Thymus (tissue), 11 donors: ENCODE measurements around the gene PPP3CA. TPM values are rescaled to one million over a fixed set of nuclear protein-coding genes. Genes with fewer than 3 reads are reported as not detected.

Source experiments
- DNase-seq, 9 donors: peaks; one replicate each; pipeline ENCODE4 v3.0.0-alpha.2; 2013; ENCODE audit warnings: low spot score in 9 of 9, low read depth in 6 of 9, missing footprints in 1 of 9
- H3K27ac ChIP-seq, 2 donors: one replicate each; pipeline ENCODE4 v1.5.1; 2013; ENCODE audit warnings: control low read depth in 1 of 2, low read depth in 1 of 2, low read length in 1 of 2, mild to moderate bottlenecking in 1 of 2, moderate library complexity in 1 of 2
- H3K27me3 ChIP-seq, 2 donors: one replicate each; pipeline ENCODE4 v1.5.1; 2013; ENCODE audit warnings: low read length in 1 of 2; ENCODE audit not compliant: control insufficient read depth in 2 of 2, insufficient read depth in 1 of 2
- H3K36me3 ChIP-seq, 2 donors: one replicate each; pipeline ENCODE4 v1.5.1; 2013; ENCODE audit warnings: low read length in 1 of 2, mild to moderate bottlenecking in 1 of 2, moderate library complexity in 1 of 2; ENCODE audit not compliant: control insufficient read depth in 2 of 2, insufficient read depth in 2 of 2
- H3K4me1 ChIP-seq, 2 donors: one replicate each; pipeline ENCODE4 v1.5.1; 2013; ENCODE audit warnings: low read length in 2 of 2; ENCODE audit not compliant: control insufficient read depth in 2 of 2, insufficient read depth in 2 of 2
- H3K4me3 ChIP-seq, 2 donors: one replicate each; pipeline ENCODE4 v1.5.1; 2013; ENCODE audit warnings: low read length in 2 of 2, control low read depth in 1 of 2, mild to moderate bottlenecking in 1 of 2
- H3K9me3 ChIP-seq, 2 donors: one replicate each; pipeline ENCODE4 v1.5.1; 2013; ENCODE audit warnings: low read length in 1 of 2, mild to moderate bottlenecking in 1 of 2; ENCODE audit not compliant: control insufficient read depth in 2 of 2, insufficient read depth in 1 of 2
- WGBS: extraction: QIAGEN DNeasy Blood & Tissue Kit; methylation state at CpG from one replicate; pipeline ENCODE4 v1.1.7; 2013; 5-methylcytosine and 5-hydroxymethylcytosine counted together
- polyA plus RNA-seq: library from polyadenylated mRNA; stranded (reverse); fragments of 200-250 nt; gene quantifications from one replicate; pipeline ENCODE4 v1.2.3, GENCODE V29; 2013
- total RNA-seq: library from RNA; stranded (reverse); fragments of 120-200 nt; gene quantifications from one replicate; pipeline ENCODE4 v1.2.4, GENCODE V29; 2013
- donor health status: healthy.

Gene PPP3CA
- total and polyA plus RNA-seq, 2 donors: 12.9 to 17.3 TPM

- H3K4me3 ChIP-seq: no peak overlapping the region
- H3K27me3 ChIP-seq: no peaks in the 10 kb centered on the region
- H3K9me3 ChIP-seq: no peaks in the 10 kb centered on the region
- no peak for DNase-seq
- H3K4me1 ChIP-seq: no peaks in the 10 kb centered on the region
- H3K27ac ChIP-seq: no peak overlapping the region
- WGBS: 93% methylated on average over 4 of the region's 4 CpGs
- no peaks in the 10 kb centered on the region for H3K36me3 ChIP-seq
Measured at GRCh38 chr4:101321481-101322042, 25.8 kb downstream of the PPP3CA start.

DNA sequence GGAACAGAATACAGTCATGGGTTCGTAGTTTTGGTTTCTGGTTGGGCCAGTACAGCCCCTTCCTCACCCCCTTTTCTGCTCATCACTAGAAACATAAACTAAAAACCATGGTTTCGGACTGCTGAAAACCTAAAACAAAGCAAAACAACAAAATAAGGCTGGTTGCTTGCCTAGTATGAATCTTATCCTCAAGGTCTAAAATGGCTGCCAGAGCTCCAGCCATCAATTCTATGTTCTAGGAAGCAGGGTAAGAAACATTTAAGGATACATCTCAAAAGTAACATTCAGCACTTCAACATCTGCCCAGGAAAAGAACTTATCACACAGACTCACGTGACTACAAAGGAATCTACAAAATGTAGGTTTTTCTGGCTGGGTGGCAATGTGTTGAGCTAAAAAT is 31.5 kb downstream of the PPP3CA start:
- Histone ChIP-seq H3K27ac (no peak overlapping the region), H3K36me3 (no peaks in the 10 kb centered on the region), H3K4me3 (no peak overlapping the region), H3K4me1 (no peaks in the 10 kb centered on the region), H3K27me3 (no peaks in the 10 kb centered on the region), H3K9me3 (no peaks in the 10 kb centered on the region)
- WGBS: 97% methylated on average over 3 of the region's 3 CpGs
- DNase-seq: no peak

- H3K27ac ChIP-seq: no peak overlapping the region
- no peaks in the 10 kb centered on the region for H3K9me3 ChIP-seq
- no peak overlapping the region for H3K4me3 ChIP-seq
- H3K27me3 ChIP-seq: no peaks in the 10 kb centered on the region
- no peaks in the 10 kb centered on the region for H3K4me1 ChIP-seq
- H3K36me3 ChIP-seq: no peaks in the 10 kb centered on the region
- 99% methylated on average over 2 of the region's 2 CpGs for WGBS
- DNase-seq: no peak
Measured at GRCh38 chr4:101315041-101315440, 32.3 kb downstream of the PPP3CA start.

DNA sequence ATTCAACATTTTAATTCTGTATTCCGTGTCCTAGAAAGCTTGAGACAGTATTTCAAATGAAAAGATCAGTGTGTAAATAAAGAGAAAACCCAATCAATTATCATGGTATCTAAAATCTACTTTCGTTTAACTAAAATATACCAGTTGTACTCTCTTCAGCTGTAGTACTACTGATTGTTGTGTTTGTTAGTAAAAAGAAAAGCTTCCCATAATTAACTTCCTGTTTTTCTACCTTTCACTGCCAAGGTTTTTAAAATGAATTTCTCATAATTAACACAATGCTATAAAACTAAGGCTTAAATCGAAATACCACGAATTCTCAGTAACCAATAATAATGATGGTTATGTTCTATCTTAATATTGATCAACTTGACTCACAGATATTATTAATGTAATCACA is 37.4 kb downstream of the PPP3CA start:
- 90% methylated on average over 4 of the region's 4 CpGs for WGBS
- H3K36me3 ChIP-seq: no peaks in the 10 kb centered on the region
- no peaks in the 10 kb centered on the region for H3K9me3 ChIP-seq
- no peak overlapping the region for H3K4me3 ChIP-seq
- no peaks in the 10 kb centered on the region for H3K27me3 ChIP-seq
- H3K4me1 ChIP-seq: peaks cover 0 to 5% of the 10 kb centered on the region in 2 donors
- DNase-seq: no peak
- H3K27ac ChIP-seq: no peak overlapping the region

- DNase-seq: no peak
- Histone ChIP-seq H3K27me3 (no peaks in the 10 kb centered on the region), H3K9me3 (no peaks in the 10 kb centered on the region), H3K27ac (no peak overlapping the region), H3K4me3 (no peak overlapping the region), H3K36me3 (no peaks in the 10 kb centered on the region), H3K4me1 (peaks cover 0 to 5% of the 10 kb centered on the region in 2 donors)
- WGBS: 98% methylated on average over 2 of the region's 2 CpGs
Measured at GRCh38 chr4:101307899-101308298, 39.4 kb downstream of the PPP3CA start.

- Histone ChIP-seq H3K9me3 (no peaks in the 10 kb centered on the region), H3K36me3 (no peaks in the 10 kb centered on the region), H3K27ac (no peak overlapping the region), H3K4me1 (peaks cover 0 to 5% of the 10 kb centered on the region in 2 donors), H3K27me3 (no peaks in the 10 kb centered on the region), H3K4me3 (no peak overlapping the region)
- WGBS: 81% methylated on average over 4 of the region's 4 CpGs
- no peak for DNase-seq
Measured at GRCh38 chr4:101306764-101307615, 40.3 kb downstream of the PPP3CA start.

- 29% methylated on average over 3 of the region's 3 CpGs for WGBS
- DNase-seq: no peak
- H3K27ac ChIP-seq: no peak overlapping the region
Measured at GRCh38 chr4:101306225-101306624, 41.1 kb downstream of the PPP3CA start.

GRCh38 chr4:101304916-101305315 is 42.4 kb downstream of the PPP3CA start:
- Histone ChIP-seq H3K27ac (no peak overlapping the region), H3K4me1 (peaks cover 0 to 5% of the 10 kb centered on the region in 2 donors), H3K27me3 (no peaks in the 10 kb centered on the region), H3K9me3 (no peaks in the 10 kb centered on the region), H3K4me3 (no peak overlapping the region), H3K36me3 (no peaks in the 10 kb centered on the region)
- 92% methylated on average over 2 of the region's 2 CpGs for WGBS
- no peak for DNase-seq

More at GRCh38 chr4:101306225-101306624, 41.1 kb downstream of the PPP3CA start:
- no peaks in the 10 kb centered on the region for H3K27me3 ChIP-seq
- no peaks in the 10 kb centered on the region for H3K9me3 ChIP-seq
- H3K4me1 ChIP-seq: peaks cover 0 to 5% of the 10 kb centered on the region in 2 donors
- H3K36me3 ChIP-seq: no peaks in the 10 kb centered on the region
- no peak overlapping the region for H3K4me3 ChIP-seq

- 98% methylated on average over 3 of the region's 3 CpGs for WGBS
- H3K4me3 ChIP-seq: no peak overlapping the region
- no peak overlapping the region for H3K27ac ChIP-seq
- H3K4me1 ChIP-seq: no peaks in the 10 kb centered on the region
- no peaks in the 10 kb centered on the region for H3K9me3 ChIP-seq
- H3K27me3 ChIP-seq: no peaks in the 10 kb centered on the region
- no peak for DNase-seq
- no peaks in the 10 kb centered on the region for H3K36me3 ChIP-seq
Measured at GRCh38 chr4:101299899-101300540, 47.3 kb downstream of the PPP3CA start.
